Nephron progenitor cell (in vitro differentiated cells): Measurements from ENCODE around the gene LECT2.
A peak's percentile ranks its signal among the peaks of the same experiment; 100 is the strongest.

Experiments used
- DNase-seq: peaks from one replicate; pipeline ENCODE4 v3.0.0; 2021
- H3K27ac Mint-ChIP-seq: 2 replicates; pipeline ENCODE4 v1.8.0; 2021; ENCODE audit warnings: mild to moderate bottlenecking, moderate library complexity, mixed read lengths
- H3K27me3 Mint-ChIP-seq: 2 replicates; pipeline ENCODE4 v1.8.0; 2021; ENCODE audit warnings: mild to moderate bottlenecking, low read depth, mixed read lengths; ENCODE audit not compliant: poor library complexity
- H3K36me3 Mint-ChIP-seq: 2 replicates; pipeline ENCODE4 v1.8.0; 2021; ENCODE audit warnings: low read depth, mixed read lengths
- H3K4me1 Mint-ChIP-seq: 2 replicates; pipeline ENCODE4 v1.8.0; 2021; ENCODE audit warnings: mixed read lengths
- H3K4me3 Mint-ChIP-seq: 2 replicates; pipeline ENCODE4 v1.8.0; 2021; ENCODE audit warnings: mild to moderate bottlenecking, moderate library complexity, mixed read lengths
- H3K9me3 Mint-ChIP-seq: 2 replicates; pipeline ENCODE4 v1.8.0; 2021; ENCODE audit warnings: mild to moderate bottlenecking, moderate library complexity, mixed read lengths
- CTCF ChIP-seq: fragments of 200-600 bp; sonication (generic); IDR thresholded peaks from 2 replicates; pipeline ENCODE4 v1.5.0; 2021; ENCODE audit warnings: antibody characterized with exemption

Gene LECT2

GRCh38 chr5:135930029-135930948 is 24.5 kb downstream of the LECT2 start:
- Mint-ChIP-seq H3K4me1 (no peaks in the 10 kb centered on the region), H3K9me3 (peaks cover 16% of the 10 kb centered on the region), H3K4me3 (peak overlapping the region; percentile 80), H3K27me3 (peaks cover 89% of the 10 kb centered on the region), H3K27ac (no peak overlapping the region), H3K36me3 (no peaks in the 10 kb centered on the region)
- no peak for TF ChIP-seq CTCF
- peak; percentile 70 for DNase-seq

GRCh38 chr5:135921388-135921787 is 33.4 kb downstream of the LECT2 start:
- H3K36me3 Mint-ChIP-seq = no peaks in the 10 kb centered on the region
- no peaks in the 10 kb centered on the region for H3K9me3 Mint-ChIP-seq
- H3K4me3 Mint-ChIP-seq = no peak overlapping the region
- TF ChIP-seq CTCF = no peak
- no peaks in the 10 kb centered on the region for H3K4me1 Mint-ChIP-seq
- DNase-seq = no peak
- H3K27me3 Mint-ChIP-seq = peaks cover 70% of the 10 kb centered on the region
- H3K27ac Mint-ChIP-seq = no peak overlapping the region

GRCh38 chr5:135920199-135920598 is 34.6 kb downstream of the LECT2 start:
- no peaks in the 10 kb centered on the region for H3K4me1 Mint-ChIP-seq
- H3K36me3 Mint-ChIP-seq = no peaks in the 10 kb centered on the region
- no peak overlapping the region for H3K27ac Mint-ChIP-seq
- peaks cover 70% of the 10 kb centered on the region for H3K27me3 Mint-ChIP-seq
- H3K9me3 Mint-ChIP-seq = no peaks in the 10 kb centered on the region
- no peak for DNase-seq
- TF ChIP-seq CTCF = no peak
- no peak overlapping the region for H3K4me3 Mint-ChIP-seq

GRCh38 chr5:135916638-135917263 is 38.0 kb downstream of the LECT2 start:
- Mint-ChIP-seq H3K36me3 (no peaks in the 10 kb centered on the region), H3K27ac (no peak overlapping the region), H3K27me3 (peaks cover 71% of the 10 kb centered on the region), H3K4me3 (no peak overlapping the region), H3K9me3 (no peaks in the 10 kb centered on the region), H3K4me1 (no peaks in the 10 kb centered on the region)
- no peak for DNase-seq
- TF ChIP-seq CTCF = no peak

GRCh38 chr5:135915466-135916001 is 39.2 kb downstream of the LECT2 start:
- TF ChIP-seq CTCF = no peak
- Mint-ChIP-seq H3K4me3 (no peak overlapping the region), H3K9me3 (no peaks in the 10 kb centered on the region), H3K36me3 (no peaks in the 10 kb centered on the region), H3K27me3 (peaks cover 80% of the 10 kb centered on the region), H3K27ac (no peak overlapping the region), H3K4me1 (no peaks in the 10 kb centered on the region)
- DNase-seq = no peak
